BLaER1 treated with 17β-estradiol and CSF1 and Interleukin-3, amounts not matched to agents 10 nM and 100 nM (cell line): ENCODE measurements around the gene TCEA3.

Experiments
- H3K27ac ChIP-seq, 11 experiments: shearing (Covaris generic); formaldehyde crosslinking; 2 replicates each; pipeline ENCODE4 v1.8.1; 2022
- H3K27me3 ChIP-seq, 11 experiments: shearing (Covaris generic); formaldehyde crosslinking; 2 replicates each; pipeline ENCODE4 v1.8.1; 2022
- H3K36me3 ChIP-seq, 11 experiments: shearing (Covaris generic); formaldehyde crosslinking; 2 replicates each; pipeline ENCODE4 v1.8.1; 2022
- H3K4me1 ChIP-seq, 10 experiments: shearing (Covaris generic); formaldehyde crosslinking; 2 replicates each; pipeline ENCODE4 v1.8.1; 2022
- H3K4me2 ChIP-seq, 11 experiments: shearing (Covaris generic); formaldehyde crosslinking; 2 replicates each; pipeline ENCODE4 v1.8.1; 2022
- H3K4me3 ChIP-seq, 10 experiments: shearing (Covaris generic); formaldehyde crosslinking; 2 replicates each; pipeline ENCODE4 v1.8.1; 2022
- H3K9ac ChIP-seq, 11 experiments: shearing (Covaris generic); formaldehyde crosslinking; 2 replicates each; pipeline ENCODE4 v1.8.1; 2022
- H3K9me3 ChIP-seq, 11 experiments: shearing (Covaris generic); formaldehyde crosslinking; replicated peaks in 1 of 11; 2 replicates each; pipeline ENCODE4 v1.8.1; 2022
- H4K20me1 ChIP-seq, 11 experiments: shearing (Covaris generic); formaldehyde crosslinking; 2 replicates each; pipeline ENCODE4 v1.8.1; 2022
- Cebpa-rat ChIP-seq, 11 experiments: shearing (Covaris generic); IDR thresholded peaks; 2 replicates each; pipeline ENCODE4 v1.8.1; 2022

Gene TCEA3

GRCh38 chr1:23371987-23372880 lies 52.3 kb downstream of the TCEA3 start:
- H3K27me3 ChIP-seq = no peaks in the 10 kb centered on the region
- peaks cover 0 to under 1% (median 0%) of the 10 kb centered on the region in 11 experiments; a peak in 2 of 22 replicates for H3K9me3 ChIP-seq
- peak overlapping the region in 1 of 11 experiments; percentile 37; a peak in 1 of 22 replicates for H3K9ac ChIP-seq
- TF ChIP-seq Cebpa-rat (IDR thresholded peaks at IDR 0.05) = no peak
- H4K20me1 ChIP-seq = no peaks in the 10 kb centered on the region
- peak overlapping the region in 1 of 11 experiments; percentile 93; a peak in 1 of 22 replicates for H3K27ac ChIP-seq
- H3K4me3 ChIP-seq = no peak overlapping the region
- H3K36me3 ChIP-seq = peaks cover 0 to 1% (median 0%) of the 10 kb centered on the region in 11 experiments; a peak in 1 of 22 replicates
- H3K4me2 ChIP-seq = peak overlapping the region; percentile 84 to 97 (median 93); a peak in 21 of 22 replicates
- H3K4me1 ChIP-seq = peaks cover 33 to 57% (median 40%) of the 10 kb centered on the region in 10 experiments

GRCh38 chr1:23370709-23371584 lies 53.6 kb downstream of the TCEA3 start:
- H3K9me3 ChIP-seq = peaks cover 9 to 13% (median 11%) of the 10 kb centered on the region in 11 experiments
- H3K4me2 ChIP-seq = peak overlapping the region; percentile 84 to 97 (median 93)
- no peaks in the 10 kb centered on the region for H4K20me1 ChIP-seq
- peaks cover 10 to 14% (median 12%) of the 10 kb centered on the region in 11 experiments for H3K36me3 ChIP-seq
- TF ChIP-seq Cebpa-rat (IDR thresholded peaks at IDR 0.05) = no peak
- H3K9ac ChIP-seq = peak overlapping the region; percentile 82 to 96 (median 91); a peak in 20 of 22 replicates
- peaks cover 37 to 61% (median 45%) of the 10 kb centered on the region in 10 experiments for H3K4me1 ChIP-seq
- no peaks in the 10 kb centered on the region for H3K27me3 ChIP-seq
- peak overlapping the region in 9 of 10 experiments; percentile 6 to 80 (median 76); a peak in 15 of 20 replicates for H3K4me3 ChIP-seq
- H3K27ac ChIP-seq = peak overlapping the region in 10 of 11 experiments; percentile 85 to 97 (median 93); a peak in 20 of 22 replicates

- peak overlapping the region; percentile 69 to 94 (median 78); a peak in 19 of 20 replicates for H3K4me3 ChIP-seq
These were observed 54.2 kb downstream of the TCEA3 start for GRCh38 chr1:23370330-23370708.

GRCh38 chr1:23369335-23370013 lies 55.1 kb downstream of the TCEA3 start, which contains the start of gene ZNF436:
TSS of gene ZNF436 (minus strand) at chr1:23369836. CDS start at chr1:23368005, 1,831 bp downstream.
- Histone ChIP-seq H3K4me1 (peaks cover 37 to 61% (median 45%) of the 10 kb centered on the region in 10 experiments), H3K4me3 (peak within 1 kb of the TSS; percentile 69 to 94 (median 78)), H3K4me2 (peak within 1 kb of the TSS; percentile 84 to 97 (median 93)), H3K9me3 (peaks cover 23 to 28% (median 26%) of the 10 kb centered on the region in 11 experiments), H3K27me3 (no peaks in the 10 kb centered on the region), H3K27ac (peak within 1 kb of the TSS; percentile 85 to 97 (median 93)), H4K20me1 (no peaks in the 10 kb centered on the region), H3K9ac (peak within 1 kb of the TSS; percentile 82 to 96 (median 91)), H3K36me3 (peaks cover 25 to 29% (median 26%) of the 10 kb centered on the region in 11 experiments)
- TF ChIP-seq Cebpa-rat (IDR thresholded peaks at IDR 0.05) = no peak

More at GRCh38 chr1:23370330-23370708, 54.2 kb downstream of the TCEA3 start:
- Histone ChIP-seq H3K27me3 (no peaks in the 10 kb centered on the region), H3K36me3 (peaks cover 17 to 21% (median 18%) of the 10 kb centered on the region in 11 experiments), H3K4me1 (peaks cover 37 to 61% (median 45%) of the 10 kb centered on the region in 10 experiments), H3K4me2 (peak overlapping the region; percentile 84 to 97 (median 93)), H3K27ac (peak overlapping the region; percentile 85 to 97 (median 93); a peak in 21 of 22 replicates), H3K9ac (peak overlapping the region; percentile 82 to 96 (median 91)), H3K9me3 (peaks cover 15 to 19% (median 17%) of the 10 kb centered on the region in 11 experiments), H4K20me1 (no peaks in the 10 kb centered on the region)
- TF ChIP-seq Cebpa-rat (IDR thresholded peaks at IDR 0.05) = no peak

- no peaks in the 10 kb centered on the region for H4K20me1 ChIP-seq
- peaks cover 30 to 35% (median 33%) of the 10 kb centered on the region in 11 experiments for H3K9me3 ChIP-seq
- peaks cover 37 to 56% (median 45%) of the 10 kb centered on the region in 10 experiments for H3K4me1 ChIP-seq
- peaks cover 32 to 36% (median 33%) of the 10 kb centered on the region in 11 experiments for H3K36me3 ChIP-seq
- peak overlapping the region; percentile 69 to 94 (median 78) for H3K4me3 ChIP-seq
- peak in 2 of 11 experiments; percentile 33 to 62; a peak in 1 of 22 replicates for TF ChIP-seq Cebpa-rat (IDR thresholded peaks at IDR 0.05)
- peak overlapping the region; percentile 84 to 97 (median 93) for H3K4me2 ChIP-seq
- H3K27me3 ChIP-seq = no peaks in the 10 kb centered on the region
- peak overlapping the region; percentile 82 to 96 (median 91) for H3K9ac ChIP-seq
- peak overlapping the region; percentile 85 to 97 (median 93) for H3K27ac ChIP-seq
These were observed 55.8 kb downstream of the TCEA3 start for GRCh38 chr1:23368562-23369334.

GRCh38 chr1:23367791-23368561 lies 56.6 kb downstream of the TCEA3 start:
- peak overlapping the region; percentile 82 to 96 (median 91) for H3K9ac ChIP-seq
- peaks cover 37 to 49% (median 45%) of the 10 kb centered on the region in 10 experiments for H3K4me1 ChIP-seq
- H3K4me2 ChIP-seq = peak overlapping the region; percentile 84 to 97 (median 94)
- H3K36me3 ChIP-seq = peaks cover 40 to 44% (median 41%) of the 10 kb centered on the region in 11 experiments
- H3K27me3 ChIP-seq = no peaks in the 10 kb centered on the region
- H3K4me3 ChIP-seq = peak overlapping the region; percentile 69 to 94 (median 78)
- peak overlapping the region; percentile 85 to 97 (median 93) for H3K27ac ChIP-seq
- TF ChIP-seq Cebpa-rat (IDR thresholded peaks at IDR 0.05) = no peak
- peaks cover 38 to 43% (median 41%) of the 10 kb centered on the region in 11 experiments for H3K9me3 ChIP-seq
- no peaks in the 10 kb centered on the region for H4K20me1 ChIP-seq

GRCh38 chr1:23367451-23367790 lies 57.1 kb downstream of the TCEA3 start:
- H3K4me1 ChIP-seq = peaks cover 36 to 43% (median 40%) of the 10 kb centered on the region in 10 experiments
- H3K4me2 ChIP-seq = peak overlapping the region; percentile 74 to 97 (median 93)
- no peak for TF ChIP-seq Cebpa-rat (IDR thresholded peaks at IDR 0.05)
- H3K27me3 ChIP-seq = peaks cover 0 to 5% (median 0%) of the 10 kb centered on the region in 11 experiments; a peak in 2 of 22 replicates
- H4K20me1 ChIP-seq = no peaks in the 10 kb centered on the region
- peak overlapping the region; percentile 69 to 97 (median 93); a peak in 20 of 22 replicates for H3K27ac ChIP-seq
- peak overlapping the region; percentile 82 to 96 (median 91) for H3K9ac ChIP-seq
- H3K36me3 ChIP-seq = peaks cover 46 to 50% (median 46%) of the 10 kb centered on the region in 11 experiments
- peak overlapping the region; percentile 69 to 94 (median 78) for H3K4me3 ChIP-seq
- H3K9me3 ChIP-seq = peaks cover 44 to 48% (median 46%) of the 10 kb centered on the region in 11 experiments
